Activated CD8-positive, alpha-beta memory T cell treated with anti-CD3 and anti-CD28 coated beads for 48 hours (primary cell): ENCODE results near the gene CDKAL1.

Source experiments
- DNase-seq, 3 experiments: peaks; one replicate each; pipeline ENCODE4 v3.0.0-alpha.2; 2020; ENCODE audit warnings: low read depth in 2 of 3, low spot score in 2 of 3

CDKAL1 gene

DNA sequence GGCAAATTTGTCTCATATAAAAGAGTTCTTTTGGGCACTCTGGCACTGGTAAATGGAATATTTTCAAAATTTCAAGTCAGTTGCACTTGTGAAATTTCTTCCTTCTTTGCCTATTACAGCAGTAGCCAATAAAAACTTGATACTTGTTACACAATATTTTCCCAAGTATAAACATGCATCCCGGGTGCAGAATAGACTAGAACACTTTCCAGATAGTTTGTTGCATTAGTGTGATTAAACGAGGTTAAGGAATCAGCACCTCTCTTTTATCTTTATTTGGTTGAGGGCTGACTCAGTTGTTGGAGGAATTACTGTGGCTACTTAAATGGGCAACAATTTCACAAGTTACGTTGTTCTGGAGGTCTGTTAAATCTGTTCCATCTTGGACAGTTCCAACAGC, 467.5 kb downstream of the CDKAL1 start:
- DNase-seq: no peak

DNA sequence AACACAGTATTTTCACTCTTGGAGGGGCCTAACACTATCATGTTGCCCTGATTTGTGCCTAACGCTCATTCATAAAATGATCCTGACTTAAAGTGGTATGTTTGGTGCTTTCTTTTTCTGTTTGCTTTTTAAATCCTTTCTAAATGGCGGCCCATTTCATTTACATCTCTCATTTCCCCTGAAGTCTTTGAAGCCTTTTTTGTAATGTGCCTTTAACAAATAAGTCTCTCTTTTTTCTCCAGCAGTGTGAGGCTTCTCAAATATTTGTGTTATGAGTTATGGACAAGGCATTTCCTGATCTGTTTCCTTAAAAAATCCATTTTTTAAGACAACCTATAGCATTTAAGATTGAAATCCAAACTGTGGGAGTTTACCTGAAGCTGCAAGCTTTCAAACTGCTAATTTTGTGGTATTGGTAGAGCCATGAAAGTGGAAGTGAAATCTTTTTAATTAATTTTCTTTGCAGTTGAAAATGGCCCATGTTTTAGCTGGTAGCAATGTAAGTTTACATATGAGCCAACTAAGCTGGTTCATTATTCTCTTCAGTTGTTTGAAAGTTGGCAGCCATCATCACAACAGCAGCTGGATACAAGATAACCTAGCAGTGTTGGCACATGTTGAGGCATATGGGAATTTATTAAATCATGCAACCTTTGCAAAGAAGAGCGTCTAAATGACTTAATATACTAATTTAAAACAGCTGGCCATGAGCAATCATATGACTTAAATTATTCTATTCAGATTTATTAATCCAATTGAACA, 469.7 kb downstream of the CDKAL1 start:
- no peak for DNase-seq

DNA sequence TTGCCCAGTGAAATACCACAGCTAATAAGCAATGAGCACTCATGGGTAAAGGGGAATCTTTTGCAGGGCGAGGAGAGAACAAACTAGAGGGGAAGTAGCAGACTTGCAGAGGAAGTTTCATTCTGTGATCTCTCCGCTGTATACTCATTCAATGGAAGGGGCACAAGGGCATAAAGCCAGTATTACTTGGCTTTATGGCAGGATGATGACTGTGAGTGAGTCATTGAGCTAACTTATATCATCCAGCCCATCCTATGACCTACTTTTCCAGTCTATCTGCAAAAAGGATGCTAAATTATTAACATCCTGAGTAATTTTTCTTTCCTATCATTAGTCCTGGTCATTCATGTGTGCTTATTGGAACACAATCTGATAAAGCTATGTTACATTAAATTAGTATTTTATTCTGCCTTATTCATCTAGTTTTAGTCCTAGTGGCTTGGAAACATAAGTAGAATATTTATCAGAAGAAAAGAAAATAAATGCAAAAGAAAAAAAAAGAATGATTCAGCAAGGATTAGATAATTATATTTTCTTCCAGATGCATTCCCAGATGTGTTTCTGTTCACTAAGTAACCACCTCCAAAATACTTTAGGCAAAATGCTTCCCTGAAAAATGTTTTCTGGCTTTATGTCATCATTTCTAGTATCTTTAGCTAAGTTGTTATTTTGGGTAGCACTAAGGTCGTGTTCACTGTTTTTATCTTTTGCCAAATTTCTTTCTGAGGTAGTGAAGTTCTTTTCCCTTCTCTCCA, 471.7 kb downstream of the CDKAL1 start:
- DNase-seq: no peak

DNA sequence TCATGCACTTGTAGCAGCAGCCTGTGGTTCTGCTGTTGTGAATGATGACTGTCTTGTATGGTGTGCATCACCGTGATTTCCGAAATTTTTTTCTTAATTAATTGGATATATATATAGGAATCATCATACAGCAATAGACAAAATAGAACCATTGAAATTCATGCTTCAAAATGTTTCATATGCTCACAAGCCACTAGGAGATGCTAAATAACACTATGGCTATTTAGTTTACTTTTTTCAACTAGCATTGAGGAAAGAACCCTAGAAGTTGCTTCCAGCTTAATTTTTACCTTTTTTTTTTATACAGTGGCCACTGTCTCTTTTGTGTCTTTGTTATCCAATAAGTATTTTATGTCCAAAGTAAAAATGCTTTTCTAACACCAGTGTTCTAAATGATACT, 485.4 kb downstream of the CDKAL1 start:
- no peak for DNase-seq

DNA sequence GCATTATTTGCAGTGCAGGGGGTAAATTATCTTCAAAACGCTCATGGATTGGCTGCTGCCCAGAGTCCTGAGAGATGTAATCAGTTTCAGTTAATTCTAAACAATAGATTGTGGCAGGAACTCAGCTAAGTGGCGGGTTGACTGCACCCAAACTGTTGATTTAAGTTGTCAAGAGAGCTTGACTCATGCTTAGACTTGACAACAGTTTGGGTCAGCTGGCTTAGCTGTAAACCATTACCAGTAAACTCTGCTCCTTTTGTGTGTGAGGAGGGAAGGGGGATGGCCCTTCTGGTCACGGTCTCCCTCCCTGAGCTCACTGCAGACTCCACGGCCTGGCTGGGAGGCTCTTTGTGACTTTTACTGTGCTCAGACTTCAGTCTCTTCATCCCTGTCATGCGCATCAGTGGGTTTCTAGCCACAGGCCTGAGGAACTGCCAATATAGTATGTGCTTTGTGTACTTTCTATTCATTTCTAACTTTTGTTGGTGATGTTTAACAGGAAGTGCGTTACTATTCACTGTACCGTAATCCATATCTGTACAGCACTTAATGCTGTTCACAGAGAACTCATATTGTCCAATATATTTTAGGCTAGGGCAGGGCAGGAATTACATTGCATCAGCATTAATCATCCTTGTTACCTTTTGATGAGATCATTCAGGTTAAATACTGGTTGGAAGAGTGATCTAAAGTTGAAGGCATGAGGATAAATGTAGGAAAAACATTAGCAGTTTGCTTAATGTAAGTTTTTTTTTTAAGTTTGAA, 488.3 kb downstream of the CDKAL1 start:
- no peak for DNase-seq

DNA sequence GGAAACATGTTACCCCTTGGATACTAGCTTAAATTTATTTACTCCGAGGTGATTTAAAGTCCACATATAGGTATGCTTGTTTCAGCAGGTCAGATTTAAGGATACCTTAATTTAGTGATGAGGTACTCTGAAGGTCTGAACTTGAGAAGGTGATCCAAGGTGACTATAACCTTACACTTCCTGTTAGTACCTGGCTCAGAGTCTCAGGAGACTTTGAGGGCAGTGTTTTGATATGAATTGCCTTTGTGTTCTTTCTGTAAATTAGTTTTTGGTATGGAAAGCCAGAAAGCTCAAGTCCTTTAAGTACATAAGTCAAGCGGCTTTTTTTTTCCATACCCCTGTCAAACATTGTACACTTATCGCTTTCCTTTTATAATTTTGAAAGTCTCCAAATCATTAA, 489.0 kb downstream of the CDKAL1 start:
- no peak for DNase-seq

DNA sequence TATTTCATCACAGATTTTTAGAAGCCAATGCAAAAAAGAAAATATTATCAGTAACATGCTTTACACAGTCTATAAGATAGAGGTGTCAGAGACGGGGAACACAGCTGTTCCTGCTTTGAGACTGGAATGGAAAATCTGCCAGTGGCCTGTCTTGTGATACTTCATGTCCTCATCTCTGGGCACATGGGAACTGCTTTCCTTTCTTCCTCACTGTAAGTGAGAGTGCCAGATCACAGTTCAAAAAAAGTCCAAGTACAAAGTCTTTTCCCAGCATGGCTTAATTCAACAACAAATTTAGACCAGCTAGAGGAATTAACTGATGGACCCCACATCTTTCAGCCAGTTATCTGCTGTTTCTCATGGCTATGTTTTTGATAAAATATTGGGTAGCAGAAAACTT, 490.4 kb downstream of the CDKAL1 start:
- DNase-seq: no peak

DNA sequence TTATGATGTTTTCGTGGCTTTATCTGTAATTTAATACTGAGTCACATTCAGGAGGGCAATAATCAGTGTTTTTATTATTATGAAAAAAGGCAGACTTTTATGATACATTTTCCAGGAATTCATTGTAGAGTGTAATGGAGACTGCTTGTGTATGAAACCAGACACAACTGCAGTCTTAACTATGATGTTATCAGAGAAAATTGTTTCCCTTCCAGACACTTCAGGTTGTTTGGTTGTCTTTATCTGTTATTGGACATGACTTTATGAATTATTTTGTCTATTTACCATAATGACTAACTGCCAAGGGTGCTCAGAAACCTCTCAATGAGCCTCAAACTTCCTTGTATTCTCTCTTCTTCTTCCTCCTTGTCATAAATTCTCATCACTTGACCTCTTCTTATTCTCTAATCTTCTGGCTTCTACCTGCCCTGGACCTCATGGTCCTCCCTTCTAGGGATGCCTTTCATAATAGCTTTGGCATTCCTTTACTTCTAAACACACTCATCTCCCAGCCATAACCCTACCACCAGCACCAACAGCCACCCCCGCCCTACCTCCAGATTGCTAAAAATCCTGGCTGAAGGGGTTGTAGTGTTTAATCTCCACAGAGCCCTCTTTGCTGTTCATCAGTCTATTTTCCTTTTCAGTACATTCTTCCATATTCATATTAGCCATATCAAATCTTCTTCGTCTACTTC, 492.5 kb downstream of the CDKAL1 start:
- no peak for DNase-seq

DNA sequence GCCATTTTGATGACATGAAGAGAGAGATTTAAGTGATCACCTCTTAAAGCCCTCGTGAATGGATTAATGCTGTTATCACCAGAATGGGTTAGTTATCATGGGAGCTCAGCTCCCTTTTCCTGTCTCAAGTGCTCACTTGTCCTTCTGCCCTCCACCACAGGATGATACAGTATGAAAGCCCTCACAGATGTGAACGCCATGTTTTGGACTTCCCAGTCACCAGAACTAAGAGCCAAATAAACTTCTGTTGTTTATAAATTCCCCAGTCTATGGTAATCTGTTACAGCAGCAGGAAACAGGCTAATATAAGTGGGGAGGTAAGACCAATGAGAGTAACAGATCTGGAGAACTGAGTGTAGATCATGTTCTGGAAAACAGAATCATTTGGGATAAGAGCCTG, 493.2 kb downstream of the CDKAL1 start:
- DNase-seq: no peak

DNA sequence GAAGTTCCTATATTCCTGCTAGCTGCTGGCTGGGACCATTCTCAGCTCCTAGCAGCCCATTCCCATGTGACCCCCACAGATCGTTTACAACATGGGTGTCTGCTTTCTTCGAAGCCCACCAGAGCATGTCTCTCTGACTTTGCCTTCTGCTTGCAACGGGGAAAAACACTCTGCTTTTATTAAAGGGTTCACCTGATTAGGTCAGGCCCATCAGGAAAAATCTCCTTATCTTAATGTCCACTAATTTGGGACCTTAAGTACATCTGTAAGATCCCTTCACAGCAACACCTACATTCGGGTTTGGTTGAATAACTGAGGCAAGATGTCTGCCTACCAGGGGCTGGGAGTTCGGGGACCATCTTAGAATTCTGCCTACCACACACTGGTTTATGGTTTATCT, 496.9 kb downstream of the CDKAL1 start:
- no peak for DNase-seq

DNA sequence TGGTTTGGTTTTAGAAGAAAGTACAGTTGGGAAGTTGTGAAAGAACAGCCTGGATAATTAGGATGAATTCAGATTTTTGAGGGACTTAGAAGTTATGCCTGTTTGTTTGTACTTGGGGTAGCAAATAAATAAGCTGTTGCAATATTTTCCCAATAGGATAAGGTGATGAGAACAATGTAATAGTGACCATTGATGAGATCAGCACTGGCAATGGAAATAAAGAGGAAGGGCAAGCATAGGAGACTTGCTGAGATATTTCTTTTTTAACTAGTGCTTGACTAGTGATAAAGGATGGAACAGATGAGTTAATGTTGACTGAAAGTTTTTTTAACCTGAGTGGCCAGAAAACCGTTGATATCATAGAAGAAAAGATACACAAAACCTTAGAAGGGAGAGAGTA, 498.8 kb downstream of the CDKAL1 start:
- DNase-seq: no peak

DNA sequence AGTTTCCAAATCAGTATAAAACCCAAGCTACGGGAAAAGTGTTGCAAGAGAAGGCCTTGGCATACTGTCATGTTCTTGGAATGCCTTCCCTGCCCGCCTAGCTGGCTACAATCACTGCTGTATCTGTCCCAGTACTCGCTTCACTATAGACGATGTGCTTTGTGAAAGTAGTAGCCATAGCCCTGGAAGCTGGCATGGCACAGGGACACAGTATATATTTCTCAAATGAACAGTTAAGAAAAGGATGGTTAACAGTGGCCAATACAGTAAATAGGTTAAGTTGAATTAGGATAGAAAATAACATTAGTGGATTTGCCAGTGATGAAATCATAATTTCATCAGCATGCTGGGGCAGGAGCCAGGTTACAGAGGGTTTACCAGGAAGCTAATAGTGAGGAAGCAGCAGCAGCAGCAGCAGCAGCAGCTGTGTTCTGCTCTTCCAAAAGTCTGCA, 499.3 kb downstream of the CDKAL1 start:
- no peak for DNase-seq

DNA sequence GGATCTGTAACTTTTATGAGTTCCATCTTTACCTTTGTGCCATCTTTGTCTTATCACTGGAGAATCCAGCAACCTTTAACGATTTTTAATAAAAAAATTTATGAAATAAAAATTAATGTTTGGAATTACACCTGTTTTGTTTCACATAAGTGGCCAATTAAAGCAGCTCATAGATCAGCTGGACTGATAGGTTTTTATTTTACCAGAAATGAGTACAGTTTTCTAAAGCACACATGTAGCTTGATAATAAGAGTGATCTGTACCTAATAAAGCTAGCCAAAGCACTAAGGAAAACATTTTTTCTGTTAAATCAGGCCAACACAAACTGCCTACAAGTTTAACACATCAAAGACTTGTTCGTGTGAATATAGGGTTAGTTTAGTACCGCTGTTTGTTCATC, 500.1 kb downstream of the CDKAL1 start:
- no peak for DNase-seq

DNA sequence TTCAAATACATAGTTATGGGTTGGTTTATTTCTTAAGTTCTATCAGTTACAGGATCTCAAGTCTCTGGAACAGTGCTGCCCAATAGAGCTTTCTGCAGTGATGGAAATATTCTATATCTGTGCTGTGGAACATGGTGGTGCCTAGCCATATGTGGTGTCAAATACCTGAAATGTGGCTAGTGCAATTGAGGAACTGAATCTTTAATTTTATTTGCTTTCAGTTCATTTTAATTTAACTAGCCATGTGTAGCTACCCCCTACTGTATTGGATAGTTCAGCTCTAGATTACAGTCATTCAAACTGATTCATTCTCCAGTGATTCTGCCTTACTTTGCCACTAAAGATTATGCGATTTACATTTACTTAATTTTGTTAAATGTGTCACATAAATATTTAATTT, 503.2 kb downstream of the CDKAL1 start:
- DNase-seq: no peak

DNA sequence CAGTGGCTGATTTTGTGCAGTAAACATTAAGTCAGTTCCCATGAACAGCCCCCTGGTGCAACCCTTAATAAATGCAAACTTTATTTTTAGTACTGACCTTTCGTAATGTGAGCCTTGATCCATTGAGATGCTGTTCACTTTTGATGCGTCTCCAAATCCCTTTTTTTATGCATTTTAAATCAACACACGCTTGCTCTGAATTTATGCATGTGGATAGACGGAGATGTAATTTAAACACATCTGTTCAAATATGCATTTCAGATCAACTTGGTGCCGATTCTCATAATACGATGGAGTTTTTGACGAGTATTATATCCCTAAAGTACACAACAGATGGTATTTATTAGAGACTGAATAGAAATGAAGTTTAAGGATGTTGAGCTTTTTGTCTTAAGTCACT, 505.7 kb downstream of the CDKAL1 start:
- DNase-seq: no peak

DNA sequence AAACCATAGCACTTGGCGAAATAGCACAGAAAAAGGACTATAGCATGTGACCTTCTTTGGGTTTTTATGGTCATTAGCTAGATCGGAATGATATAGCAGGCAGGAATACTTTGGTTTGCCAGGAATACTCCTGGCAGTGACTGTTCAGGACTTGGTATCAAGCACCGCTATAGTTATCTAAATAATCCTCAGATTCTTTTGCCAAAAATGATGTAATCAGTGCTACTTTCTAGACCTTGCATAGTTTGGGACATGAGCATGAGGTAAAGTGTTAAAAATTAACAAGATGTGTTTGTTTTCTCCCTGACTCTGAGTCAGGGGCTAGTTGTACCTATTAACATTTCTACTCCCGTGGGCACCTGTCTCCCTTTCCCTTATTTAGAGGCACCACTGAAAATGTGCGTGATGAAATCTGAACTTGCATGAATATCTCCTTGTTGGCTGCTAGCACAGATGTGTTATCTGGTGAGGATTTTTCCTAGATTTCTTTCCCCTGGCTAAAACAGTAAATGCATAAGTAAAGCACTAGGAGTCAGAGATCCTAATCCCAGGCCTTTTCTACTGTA, 511.0 kb downstream of the CDKAL1 start:
- no peak for DNase-seq

DNA sequence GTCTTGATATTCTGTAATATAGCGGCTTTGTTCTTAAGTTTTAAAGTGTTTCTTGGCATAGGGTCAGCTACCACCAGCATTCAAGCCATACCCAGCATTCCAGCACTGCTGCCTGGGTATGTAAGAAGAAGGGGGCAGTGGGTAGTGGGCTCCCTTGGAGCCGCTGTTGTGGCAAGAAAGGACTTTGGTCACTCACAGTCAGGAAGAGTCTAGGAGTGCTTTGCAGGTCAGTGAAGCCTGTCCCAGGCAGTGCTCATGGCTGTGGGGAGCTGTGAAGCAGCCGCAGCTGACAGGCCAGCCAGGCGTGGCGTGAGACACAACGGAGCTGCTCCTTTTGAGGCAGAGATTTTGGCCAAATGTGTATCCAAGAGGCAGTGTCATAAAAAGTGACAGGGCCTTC, 512.0 kb downstream of the CDKAL1 start:
- DNase-seq: no peak

DNA sequence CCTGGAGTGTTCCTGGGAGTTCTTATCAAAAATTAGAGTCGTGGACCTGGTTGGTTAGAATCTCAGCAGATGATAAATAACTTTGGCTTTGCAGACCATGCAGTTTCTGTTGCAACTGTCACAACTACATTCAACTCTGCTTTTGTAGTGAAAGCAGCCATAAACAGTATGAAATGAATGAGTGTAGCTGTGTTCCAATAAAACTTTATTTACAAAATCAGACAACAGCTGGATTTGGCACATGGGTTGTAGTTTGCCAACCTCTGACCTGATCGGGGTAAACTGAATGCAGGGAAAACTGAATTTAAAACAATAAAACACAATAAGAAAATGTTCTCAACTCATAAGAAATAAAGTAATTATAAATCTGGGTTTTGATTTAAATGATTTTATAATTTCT, 513.8 kb downstream of the CDKAL1 start:
- DNase-seq: no peak

DNA sequence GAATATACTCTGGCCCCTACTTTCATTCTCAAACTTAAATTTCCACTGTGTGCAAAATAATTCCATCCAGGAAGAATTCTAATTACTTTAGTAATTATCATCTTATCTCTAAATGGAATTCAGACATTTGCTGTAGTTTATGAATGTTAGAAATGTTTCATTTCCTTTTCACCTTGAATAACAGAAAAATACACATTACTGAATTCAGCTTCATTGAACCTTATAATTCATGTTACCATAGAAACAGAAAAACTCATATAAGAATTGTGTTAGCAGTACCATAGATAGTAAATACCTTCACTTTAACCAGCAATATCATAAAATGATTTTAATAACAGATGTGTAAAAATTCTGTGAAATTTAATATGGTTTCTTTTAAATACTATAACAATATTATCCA, 514.9 kb downstream of the CDKAL1 start:
- no peak for DNase-seq

DNA sequence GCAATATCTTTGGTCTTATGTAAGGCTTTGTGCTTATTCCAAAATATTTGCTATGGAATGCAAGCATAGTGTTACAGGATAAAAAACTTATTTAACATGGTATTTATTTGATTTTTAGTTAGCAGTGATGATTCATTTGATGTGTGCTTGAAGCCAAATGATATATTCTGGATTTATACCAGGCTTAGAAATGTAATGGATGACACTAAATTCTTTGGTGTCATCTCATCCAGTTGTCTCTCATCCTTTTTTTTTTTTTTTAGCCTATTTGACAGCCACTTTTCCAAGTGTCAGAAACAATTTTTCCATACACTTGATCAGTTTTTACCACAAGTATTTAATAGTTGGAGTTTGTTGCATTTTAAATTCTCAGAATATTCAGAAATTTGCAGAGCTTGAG, 515.3 kb downstream of the CDKAL1 start:
- DNase-seq: no peak

DNA sequence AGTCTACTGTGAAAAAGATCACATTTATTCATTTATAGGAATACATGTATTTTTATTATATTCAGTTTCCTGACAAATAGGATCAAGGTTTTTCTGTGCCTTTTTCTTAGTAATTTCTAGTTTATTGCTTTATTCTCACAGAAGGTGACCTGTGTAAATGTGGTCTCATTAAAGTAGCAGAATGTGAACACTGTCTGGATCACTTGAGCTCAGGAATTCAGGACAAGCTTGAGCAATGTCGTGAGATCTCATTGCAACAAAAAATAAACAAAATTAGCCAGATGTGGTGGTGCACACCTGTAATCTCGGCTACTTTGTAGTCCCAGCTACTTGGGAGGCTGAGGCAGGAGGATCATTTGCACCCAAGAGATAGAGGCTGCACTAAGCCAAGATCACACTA, 516.7 kb downstream of the CDKAL1 start:
- DNase-seq: no peak
